SK-N-SH treated with all-trans-retinoic acid at 6 μM for 48 hours (cell line): ENCODE measurements around the gene CRYGC.
"Not testable (repeated sequence)": the region's sequence is repeated elsewhere in the genome, so short reads cannot be mapped to it uniquely, and the experiment has no call there.

Source experiments
- ATAC-seq: fragments of 200-7000 bp; cut with Tn5 transposase; 3 replicates; pipeline ENCODE4 v1.9.1; 2020; ENCODE audit warnings: mild to moderate bottlenecking, moderate library complexity
- ARNTL ChIP-seq: fragments of 450-650 bp; formaldehyde crosslinking; IDR thresholded peaks from 2 replicates; pipeline ENCODE4 v1.5.0; 2020; ENCODE audit warnings: low read depth, mild to moderate bottlenecking, moderate library complexity, borderline replicate concordance
- BACH2 ChIP-seq: fragments of 250-450 bp; sonication (Bioruptor Pico); IDR thresholded peaks from 2 replicates; pipeline ENCODE4 v1.9.0; 2021; ENCODE audit warnings: mild to moderate bottlenecking, borderline replicate concordance
- CREB5 ChIP-seq: fragments of 250-450 bp; sonication (Bioruptor Pico); IDR thresholded peaks from 2 replicates; pipeline ENCODE4 v1.5.1; 2020; ENCODE audit warnings: low read depth, mild to moderate bottlenecking, moderate library complexity
- CSDC2 ChIP-seq: fragments of 250-450 bp; sonication (Bioruptor Pico); IDR thresholded peaks from 2 replicates; pipeline ENCODE4 v1.5.0; 2020; ENCODE audit warnings: mild to moderate bottlenecking, moderate library complexity
- CSRNP3 ChIP-seq: fragments of 250-450 bp; sonication (Bioruptor Pico); IDR thresholded peaks from 2 replicates; pipeline ENCODE4 v1.5.1; 2021; ENCODE audit warnings: mild to moderate bottlenecking, moderate library complexity
- ESRRG ChIP-seq: fragments of 250-450 bp; sonication (Bioruptor Pico); IDR thresholded peaks from 2 replicates; pipeline ENCODE4 v1.6.1; 2021; ENCODE audit warnings: mild to moderate bottlenecking
- GLIS3 ChIP-seq: fragments of 250-450 bp; sonication (Bioruptor Pico); IDR thresholded peaks from 2 replicates; pipeline ENCODE4 v1.5.0; 2020; ENCODE audit warnings: mild to moderate bottlenecking, moderate library complexity
- PATZ1 ChIP-seq: fragments of 250-450 bp; sonication (Bioruptor Pico); IDR thresholded peaks from 2 replicates; pipeline ENCODE4 v1.8.0; 2020; ENCODE audit warnings: mild to moderate bottlenecking, moderate library complexity, borderline replicate concordance
- POU6F1 ChIP-seq: fragments of 250-450 bp; sonication (Bioruptor Pico); IDR thresholded peaks from 2 replicates; pipeline ENCODE4 v1.8.0; 2021; ENCODE audit warnings: low read depth, mild to moderate bottlenecking, moderate library complexity, borderline replicate concordance
- RARB ChIP-seq: fragments of 250-450 bp; sonication (Bioruptor Pico); IDR thresholded peaks from 2 replicates; pipeline ENCODE4 v1.8.0; 2021; ENCODE audit warnings: mild to moderate bottlenecking, moderate library complexity
- SNAI2 ChIP-seq: fragments of 250-450 bp; sonication (Bioruptor Pico); IDR thresholded peaks from 2 replicates; pipeline ENCODE4 v1.5.0; 2020; ENCODE audit warnings: mild to moderate bottlenecking, moderate library complexity
- TOX ChIP-seq: fragments of 250-450 bp; sonication (Bioruptor Pico); IDR thresholded peaks from 2 replicates; pipeline ENCODE4 v1.8.0; 2021; ENCODE audit warnings: mild to moderate bottlenecking, moderate library complexity, borderline replicate concordance
- TSHZ2 ChIP-seq: fragments of 250-450 bp; sonication (Bioruptor Pico); IDR thresholded peaks from 2 replicates; pipeline ENCODE4 v1.5.0; 2020; ENCODE audit warnings: mild to moderate bottlenecking, moderate library complexity
- ZC3H10 ChIP-seq: fragments of 250-450 bp; sonication (Bioruptor Pico); IDR thresholded peaks from 2 replicates; pipeline ENCODE4 v1.5.1; 2021; ENCODE audit warnings: mild to moderate bottlenecking, moderate library complexity
- ZFP3 ChIP-seq: fragments of 250-450 bp; sonication (Bioruptor Pico); IDR thresholded peaks from 2 replicates; pipeline ENCODE4 v1.5.0; 2020; ENCODE audit warnings: mild to moderate bottlenecking, moderate library complexity
- ZNF565 ChIP-seq: fragments of 450-650 bp; formaldehyde crosslinking; conservative IDR thresholded peaks from 2 replicates; pipeline ENCODE4 v1.5.0; 2020; ENCODE audit warnings: low read depth, mild to moderate bottlenecking, moderate library complexity
- ZNF70 ChIP-seq: fragments of 450-650 bp; formaldehyde crosslinking; IDR thresholded peaks from 2 replicates; pipeline ENCODE4 v1.5.0; 2020; ENCODE audit warnings: mild to moderate bottlenecking, moderate library complexity
- ZNF8 ChIP-seq: fragments of 450-650 bp; formaldehyde crosslinking; IDR thresholded peaks from 2 replicates; pipeline ENCODE4 v1.5.0; 2020; ENCODE audit warnings: mild to moderate bottlenecking, moderate library complexity

CRYGC gene

GRCh38 chr2:208122248-208122647 lies 7.4 kb downstream of the CRYGC start:
- no peak for TF ChIP-seq ZFP3 (CRISPR knock-in tag)
- TF ChIP-seq CSDC2 (CRISPR knock-in tag): no peak
- TF ChIP-seq TSHZ2 (CRISPR knock-in tag): no peak
- TF ChIP-seq ZNF70 (CRISPR knock-in tag): no peak
- no peak for TF ChIP-seq ZNF8
- TF ChIP-seq TOX: no peak
- TF ChIP-seq RARB: no peak
- no peak for TF ChIP-seq SNAI2 (CRISPR knock-in tag)
- no peak for TF ChIP-seq POU6F1
- TF ChIP-seq BACH2: no peak
- no peak for TF ChIP-seq PATZ1 (CRISPR knock-in tag)
- TF ChIP-seq ESRRG (CRISPR knock-in tag): no peak
- TF ChIP-seq ARNTL (CRISPR knock-in tag): no peak
- no peak for TF ChIP-seq CSRNP3 (CRISPR knock-in tag)
- no peak for TF ChIP-seq GLIS3 (CRISPR knock-in tag)
- TF ChIP-seq ZNF565 (CRISPR knock-in tag): no peak

GRCh38 chr2:208118918-208119317 lies 10.7 kb downstream of the CRYGC start:
- TF ChIP-seq POU6F1: no peak
- no peak for ATAC-seq

More at GRCh38 chr2:208122248-208122647, 7.4 kb downstream of the CRYGC start:
- no peak for ATAC-seq

- not testable (repeated sequence) for ATAC-seq
Measured at GRCh38 chr2:208117390-208117789, 12.2 kb downstream of the CRYGC start.

GRCh38 chr2:208112969-208113368 lies 16.7 kb downstream of the CRYGC start:
- ATAC-seq: no peak
- TF ChIP-seq RARB: no peak
- TF ChIP-seq ZNF565 (CRISPR knock-in tag): no peak
- TF ChIP-seq ZFP3 (CRISPR knock-in tag): no peak
- TF ChIP-seq PATZ1 (CRISPR knock-in tag): no peak
- no peak for TF ChIP-seq BACH2
- TF ChIP-seq CREB5 (CRISPR knock-in tag): no peak
- TF ChIP-seq TSHZ2 (CRISPR knock-in tag): no peak
- no peak for TF ChIP-seq POU6F1
- TF ChIP-seq ZC3H10: no peak
- no peak for TF ChIP-seq ESRRG (CRISPR knock-in tag)
